HepG2 (cell line): ENCODE data around the gene IFITM5. TPM values are rescaled to one million over a fixed set of nuclear protein-coding genes. Genes with fewer than 3 reads are reported as not detected.

Source experiments
- ATAC-seq: fragments of 200-7000 bp; cut with Tn5 transposase; 3 replicates; pipeline ENCODE4 v1.9.1; 2020; ENCODE audit warnings: mild to moderate bottlenecking, moderate library complexity
- BruUV-seq: library from RNA; stranded (reverse); fragments of 400-500 nt; replicated peaks from 2 replicates; lab custom pipeline; 2021; lab: Mats Ljungman, UMichigan
- CTCF ChIA-PET: fragments of 300-600 bp; formaldehyde crosslinking; extraction: SDS; loops from one replicate; lab custom pipeline; 2021; ENCODE audit warnings: low total read pairs, inconsistent platforms, low intra/inter-chr PET ratio; lab: Yijun Ruan, JAX
- POLR2A ChIA-PET: fragments of 350-600 bp; sonication (Branson Sonifier 250); formaldehyde crosslinking; loops from one replicate; lab custom pipeline; 2020; ENCODE audit warnings: antibody characterized with exemption, inconsistent platforms; lab: Yijun Ruan, JAX
- DNase-seq: peaks from one replicate; pipeline ENCODE4 v3.0.0-alpha.2; 2015; ENCODE audit warnings: low spot score
- FAIRE-seq: peaks from 3 replicates; lab custom pipeline; 2011; peaks lifted over from hg19 to GRCh38; lab: Jason Lieb, UNC
- H2AFZ ChIP-seq: one replicate; pipeline ENCODE4 v1.6.1; 2011; ENCODE audit warnings: low read length, inconsistent platforms
- H3K27ac ChIP-seq: fragments of 300-600 bp; 3 replicates; pipeline ENCODE4 v1.8.0; 2011; ENCODE audit warnings: mixed run types, mild to moderate bottlenecking, mixed read lengths, low read length, inconsistent platforms; ENCODE audit not compliant: insufficient read depth; ENCODE audit errors: extremely low read length
- H3K27me3 ChIP-seq, 2 experiments: fragments of 200-600 bp in 1 of 2; 2 replicates in 1 of 2; 3 replicates in 1 of 2; pipeline versions ENCODE4 v1.6.0 to v1.8.0; 2011; ENCODE audit warnings: low read length in 2 of 2, mild to moderate bottlenecking in 2 of 2, moderate library complexity in 2 of 2, inconsistent platforms in 1 of 2; ENCODE audit not compliant: insufficient read depth in 2 of 2, control insufficient read depth in 1 of 2
- H3K36me3 ChIP-seq, 2 experiments: fragments of 200-600 bp in 1 of 2; replicated peaks in 1 of 2; 2 replicates in 1 of 2; 3 replicates in 1 of 2; pipeline versions ENCODE4 v1.5.1 to v1.8.0; 2011; ENCODE audit warnings: low read length in 2 of 2, inconsistent platforms in 1 of 2; ENCODE audit not compliant: insufficient read depth in 2 of 2, control insufficient read depth in 1 of 2
- H3K4me1 ChIP-seq: 2 replicates; pipeline ENCODE4 v1.5.1; 2012; ENCODE audit warnings: low read length, inconsistent platforms; ENCODE audit not compliant: insufficient read depth
- H3K4me2 ChIP-seq: 2 replicates; pipeline ENCODE4 v1.6.0; 2011; ENCODE audit warnings: low read depth, low read length, inconsistent platforms
- H3K4me3 ChIP-seq, 3 experiments: fragments of 200-600 bp in 1 of 3; sonication (generic), shearing (Covaris generic) in 1 of 3; replicated peaks in 1 of 3; 2 replicates each; pipeline ENCODE4 v1.5.1; 2011 to 2016; ENCODE audit warnings: low read length in 3 of 3, inconsistent platforms in 2 of 3, low read depth in 2 of 3, mild to moderate bottlenecking in 2 of 3, control low read depth in 1 of 3, mixed read lengths in 1 of 3; ENCODE audit not compliant: insufficient read depth in 1 of 3
- H3K79me2 ChIP-seq: one replicate; pipeline ENCODE4 v1.6.1; 2011; ENCODE audit warnings: low read length, inconsistent platforms; ENCODE audit not compliant: insufficient read depth
- H3K9ac ChIP-seq: 2 replicates; pipeline ENCODE4 v1.6.0; 2011; ENCODE audit warnings: mild to moderate bottlenecking, low read depth, low read length, inconsistent platforms; ENCODE audit not compliant: insufficient read depth
- H3K9me3 ChIP-seq: 2 replicates; pipeline ENCODE4 v1.5.1; 2012; ENCODE audit warnings: mild to moderate bottlenecking, low read length
- H4K20me1 ChIP-seq: 2 replicates; pipeline ENCODE4 v1.6.0; 2011; ENCODE audit warnings: inconsistent platforms, mild to moderate bottlenecking, low read length, moderate library complexity; ENCODE audit not compliant: insufficient read depth
- ARNT ChIP-seq: fragments of 450-650 bp; IDR thresholded peaks from 2 replicates; pipeline ENCODE4 v1.6.1; 2017
- KLF16 ChIP-seq, 2 experiments: sonication (generic) in 1 of 2; formaldehyde crosslinking in 1 of 2; IDR thresholded peaks; 2 replicates each; pipeline versions ENCODE4 v1.6.1 to v1.8.0; 2016 to 2023; ENCODE audit warnings: missing genetic modification reagents in 2 of 2, missing compliant biosample characterization in 1 of 2
- PCBP2 ChIP-seq: fragments of 200-400 bp; formaldehyde crosslinking; optimal IDR thresholded peaks from 2 replicates; pipeline ENCODE3; 2018; ENCODE audit warnings: low read length, low read depth; ENCODE audit not compliant: poor library complexity, severe bottlenecking
- PHF5A ChIP-seq: IDR thresholded peaks from one replicate; pipeline ENCODE4 v1.6.1; 2018; ENCODE audit warnings: low read depth, missing genetic modification reagents; ENCODE audit not compliant: unreplicated experiment
- SMAD1 ChIP-seq: sonication (generic); formaldehyde crosslinking; IDR thresholded peaks from 2 replicates; pipeline ENCODE4 v1.4.0; 2020; ENCODE audit warnings: missing genetic modification reagents, low read depth, mild to moderate bottlenecking, borderline replicate concordance
- SP2 ChIP-seq: sonication (generic); formaldehyde crosslinking; IDR thresholded peaks from 2 replicates; pipeline ENCODE4 v1.5.1; 2020; ENCODE audit warnings: mild to moderate bottlenecking, missing genetic modification reagents
- YY1 ChIP-seq: IDR thresholded peaks from 2 replicates; pipeline ENCODE4 v1.6.1; 2011; ENCODE audit warnings: low read length, low read depth, moderate library complexity, mild to moderate bottlenecking; ENCODE audit not compliant: insufficient read depth, insufficient replicate concordance
- ZC3H13 ChIP-seq: sonication (generic); formaldehyde crosslinking; IDR thresholded peaks from 2 replicates; pipeline ENCODE4 v1.8.1; 2023; ENCODE audit warnings: mild to moderate bottlenecking, missing genetic modification reagents, moderate library complexity
- WGBS: methylation state at CpG from one replicate; pipeline ENCODE4 v1.1.6; 2017; ENCODE audit warnings: low lambda C conversion rate; 5-methylcytosine and 5-hydroxymethylcytosine counted together
- in situ Hi-C: cut with HindIII; loops from 2 replicates; pipeline ENCODE4 v1.10.0; 2017; ENCODE audit warnings: low pct_unique_long_range_greater_than_20kb; ENCODE audit not compliant: extremely low pct_ligation_motif_present
- intact Hi-C: fragments of 100-400 bp; cut with micrococcal nuclease; formaldehyde crosslinking; loops from one replicate; pipeline ENCODE4 v1.10.0; 2022; ENCODE audit not compliant: unreplicated experiment
- polyA plus RNA-seq, 8 experiments: library from polyadenylated mRNA; depleted of rRNA in 3 of 8; stranded (reverse) in 7 of 8; unstranded in 1 of 8; fragments of >200 nt; fragmentation: Illumina TruSeq in 4 of 8; extraction: Trizol in 4 of 8; gene quantifications; 2 replicates each; pipeline versions ENCODE4 v1.2.1 to v1.2.3, GENCODE V29; 2011 to 2016; ENCODE audit warnings: low read depth in 4 of 8, missing spikeins in 1 of 8, mixed read lengths in 1 of 8; ENCODE audit not compliant: insufficient read depth in 1 of 8
- total RNA-seq, 5 experiments: library from RNA; depleted of rRNA; stranded (reverse); fragments of >200 nt; fragmentation: Illumina TruSeq; extraction: Trizol; gene quantifications; 2 replicates each; pipeline ENCODE4 v1.2.3, GENCODE V29; 2016; ENCODE audit warnings: low read depth in 1 of 5
- TF ChIP-seq, protein P1 (sequence below): sonication (generic); formaldehyde crosslinking; IDR thresholded peaks from 2 replicates; pipeline ENCODE4 v1.5.0; 2020; ENCODE audit warnings: missing genetic modification reagents
- TF ChIP-seq, protein P2 (sequence below): sonication (generic); formaldehyde crosslinking; IDR thresholded peaks from 2 replicates; pipeline ENCODE4 v1.5.0; 2020; ENCODE audit warnings: mild to moderate bottlenecking, missing genetic modification reagents
- TF ChIP-seq, protein P3 (sequence below): sonication (generic); formaldehyde crosslinking; IDR thresholded peaks from 2 replicates; pipeline ENCODE4 v1.4.0; 2020; ENCODE audit warnings: missing genetic modification reagents, borderline replicate concordance

Gene IFITM5
- total and polyA plus RNA-seq, 2 of the 13 experiments (the other 11 are each of a cell fraction or from before 2014, with no cell fraction given): not detected

DNA sequence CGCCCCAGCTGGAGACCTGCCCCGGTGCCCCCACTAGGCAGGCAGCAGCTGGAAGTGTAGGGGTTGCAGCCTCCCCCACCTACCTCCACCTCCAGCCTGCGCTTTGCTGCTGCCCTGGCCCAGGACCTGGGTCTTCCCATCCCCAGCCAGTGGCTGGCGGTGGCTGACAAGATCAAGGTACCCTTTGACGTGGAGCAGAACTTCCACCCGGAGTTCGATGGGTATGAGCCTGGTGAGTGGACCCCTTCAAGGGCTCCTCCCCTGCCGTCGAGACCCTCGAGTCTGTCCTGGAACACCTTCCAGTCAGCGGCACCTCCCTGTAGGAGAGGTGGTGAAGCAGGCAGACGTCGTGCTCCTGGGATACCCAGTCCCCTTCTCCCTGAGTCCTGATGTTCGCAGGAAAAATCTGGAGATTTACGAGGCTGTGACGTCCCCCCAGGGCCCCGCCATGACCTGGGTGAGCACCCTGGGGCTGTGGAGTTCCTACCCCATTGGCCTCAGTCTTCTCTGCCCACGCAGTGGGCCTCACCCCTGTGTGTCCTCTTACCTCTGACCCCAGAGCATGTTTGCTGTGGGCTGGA lies 6.0 kb downstream of the IFITM5 start (continued):
- TF ChIP-seq SP2 (CRISPR knock-in tag) (no peak), YY1 (no peak), KLF16 (CRISPR knock-in tag; IDR thresholded peaks at IDR 0.05) (no peak), ZC3H13 (CRISPR knock-in tag) (no peak), PHF5A (CRISPR knock-in tag) (no peak)
- TF ChIP-seq, protein P1, sequence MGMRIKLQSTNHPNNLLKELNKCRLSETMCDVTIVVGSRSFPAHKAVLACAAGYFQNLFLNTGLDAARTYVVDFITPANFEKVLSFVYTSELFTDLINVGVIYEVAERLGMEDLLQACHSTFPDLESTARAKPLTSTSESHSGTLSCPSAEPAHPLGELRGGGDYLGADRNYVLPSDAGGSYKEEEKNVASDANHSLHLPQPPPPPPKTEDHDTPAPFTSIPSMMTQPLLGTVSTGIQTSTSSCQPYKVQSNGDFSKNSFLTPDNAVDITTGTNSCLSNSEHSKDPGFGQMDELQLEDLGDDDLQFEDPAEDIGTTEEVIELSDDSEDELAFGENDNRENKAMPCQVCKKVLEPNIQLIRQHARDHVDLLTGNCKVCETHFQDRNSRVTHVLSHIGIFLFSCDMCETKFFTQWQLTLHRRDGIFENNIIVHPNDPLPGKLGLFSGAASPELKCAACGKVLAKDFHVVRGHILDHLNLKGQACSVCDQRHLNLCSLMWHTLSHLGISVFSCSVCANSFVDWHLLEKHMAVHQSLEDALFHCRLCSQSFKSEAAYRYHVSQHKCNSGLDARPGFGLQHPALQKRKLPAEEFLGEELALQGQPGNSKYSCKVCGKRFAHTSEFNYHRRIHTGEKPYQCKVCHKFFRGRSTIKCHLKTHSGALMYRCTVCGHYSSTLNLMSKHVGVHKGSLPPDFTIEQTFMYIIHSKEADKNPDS (CRISPR knock-in tag): no peak

DNA sequence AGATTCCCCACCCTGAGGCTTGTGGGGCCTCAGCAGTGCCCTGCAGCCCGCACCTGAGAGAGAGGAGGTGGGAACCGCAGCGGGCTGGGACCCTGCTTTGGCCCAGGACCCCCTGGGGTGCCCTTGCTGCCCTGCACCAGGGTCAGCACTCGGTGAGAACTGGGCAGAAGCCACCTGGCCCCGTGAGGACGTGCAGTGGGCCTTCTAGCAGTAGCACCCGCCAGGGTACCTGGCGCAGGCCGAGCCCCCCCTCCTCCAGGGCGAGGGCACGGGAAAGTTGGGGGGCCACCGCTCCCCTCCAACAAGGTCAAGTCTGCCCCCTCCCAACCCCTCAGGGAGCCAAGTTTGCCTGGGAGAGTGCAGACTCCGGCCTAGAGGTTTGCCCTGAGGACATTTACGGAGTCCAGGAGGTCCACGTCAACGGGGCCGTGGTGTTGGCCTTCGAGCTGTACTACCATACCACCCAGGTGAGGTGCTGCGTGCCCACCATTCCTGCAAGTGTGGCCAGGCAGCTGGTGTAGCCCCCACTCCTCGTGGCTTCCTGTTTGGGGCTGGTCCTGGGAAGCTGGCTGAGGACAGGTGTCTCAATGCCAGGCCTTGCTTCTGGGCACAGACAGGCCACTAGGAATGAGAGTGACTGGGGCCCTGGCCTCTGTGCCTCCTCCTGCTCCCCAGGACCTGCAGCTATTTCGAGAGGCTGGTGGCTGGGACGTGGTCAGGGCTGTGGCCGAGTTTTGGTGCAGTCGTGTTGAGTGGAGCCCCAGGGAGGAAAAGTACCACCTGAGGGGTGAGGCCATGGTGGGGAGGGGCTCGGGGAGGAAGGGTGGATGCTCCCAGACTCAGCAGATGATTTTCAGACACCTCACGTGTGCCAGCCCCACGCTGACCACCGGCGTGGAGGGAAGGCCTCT lies 6.9 kb downstream of the IFITM5 start:
- in situ Hi-C loops: no loop called here
- H4K20me1 ChIP-seq: no peaks in the 10 kb centered on the region
- DNase-seq (no peak), ATAC-seq (no peak), FAIRE-seq (no peak)
- ChIA-PET POLR2A (no interaction called here), CTCF (no interaction called here)
- H3K9me3 ChIP-seq: no peaks in the 10 kb centered on the region
- H3K4me3 ChIP-seq: no peak overlapping the region
- H3K36me3 ChIP-seq: 0 out of 5 replicates have a peak, but pooled peaks cover 0 to 2% of the 10 kb centered on the region in 2 experiments
- H3K27ac ChIP-seq: no peak overlapping the region
- 93% methylated on average over 10 of the region's 29 CpGs for WGBS
- intact Hi-C loops: no loop called here
- no peak overlapping the region for H3K4me2 ChIP-seq
- H3K4me1 ChIP-seq: peaks cover 26% of the 10 kb centered on the region
- no peak overlapping the region for H2AFZ ChIP-seq
- no peaks in the 10 kb centered on the region for H3K79me2 ChIP-seq
- no peak overlapping the region for H3K9ac ChIP-seq
- H3K27me3 ChIP-seq: peaks cover 5 to 13% of the 10 kb centered on the region in 2 experiments
- no TSS peak for BruUV-seq
- TF ChIP-seq ARNT (no peak), PCBP2 (no peak), SMAD1 (CRISPR knock-in tag) (no peak)
- TF ChIP-seq, protein P2, sequence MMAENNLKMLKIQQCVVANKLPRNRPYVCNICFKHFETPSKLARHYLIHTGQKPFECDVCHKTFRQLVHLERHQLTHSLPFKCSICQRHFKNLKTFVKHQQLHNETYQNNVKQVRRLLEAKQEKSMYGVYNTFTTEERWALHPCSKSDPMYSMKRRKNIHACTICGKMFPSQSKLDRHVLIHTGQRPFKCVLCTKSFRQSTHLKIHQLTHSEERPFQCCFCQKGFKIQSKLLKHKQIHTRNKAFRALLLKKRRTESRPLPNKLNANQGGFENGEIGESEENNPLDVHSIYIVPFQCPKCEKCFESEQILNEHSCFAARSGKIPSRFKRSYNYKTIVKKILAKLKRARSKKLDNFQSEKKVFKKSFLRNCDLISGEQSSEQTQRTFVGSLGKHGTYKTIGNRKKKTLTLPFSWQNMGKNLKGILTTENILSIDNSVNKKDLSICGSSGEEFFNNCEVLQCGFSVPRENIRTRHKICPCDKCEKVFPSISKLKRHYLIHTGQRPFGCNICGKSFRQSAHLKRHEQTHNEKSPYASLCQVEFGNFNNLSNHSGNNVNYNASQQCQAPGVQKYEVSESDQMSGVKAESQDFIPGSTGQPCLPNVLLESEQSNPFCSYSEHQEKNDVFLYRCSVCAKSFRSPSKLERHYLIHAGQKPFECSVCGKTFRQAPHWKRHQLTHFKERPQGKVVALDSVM (CRISPR knock-in tag): no peak
- TF ChIP-seq, protein P3, sequence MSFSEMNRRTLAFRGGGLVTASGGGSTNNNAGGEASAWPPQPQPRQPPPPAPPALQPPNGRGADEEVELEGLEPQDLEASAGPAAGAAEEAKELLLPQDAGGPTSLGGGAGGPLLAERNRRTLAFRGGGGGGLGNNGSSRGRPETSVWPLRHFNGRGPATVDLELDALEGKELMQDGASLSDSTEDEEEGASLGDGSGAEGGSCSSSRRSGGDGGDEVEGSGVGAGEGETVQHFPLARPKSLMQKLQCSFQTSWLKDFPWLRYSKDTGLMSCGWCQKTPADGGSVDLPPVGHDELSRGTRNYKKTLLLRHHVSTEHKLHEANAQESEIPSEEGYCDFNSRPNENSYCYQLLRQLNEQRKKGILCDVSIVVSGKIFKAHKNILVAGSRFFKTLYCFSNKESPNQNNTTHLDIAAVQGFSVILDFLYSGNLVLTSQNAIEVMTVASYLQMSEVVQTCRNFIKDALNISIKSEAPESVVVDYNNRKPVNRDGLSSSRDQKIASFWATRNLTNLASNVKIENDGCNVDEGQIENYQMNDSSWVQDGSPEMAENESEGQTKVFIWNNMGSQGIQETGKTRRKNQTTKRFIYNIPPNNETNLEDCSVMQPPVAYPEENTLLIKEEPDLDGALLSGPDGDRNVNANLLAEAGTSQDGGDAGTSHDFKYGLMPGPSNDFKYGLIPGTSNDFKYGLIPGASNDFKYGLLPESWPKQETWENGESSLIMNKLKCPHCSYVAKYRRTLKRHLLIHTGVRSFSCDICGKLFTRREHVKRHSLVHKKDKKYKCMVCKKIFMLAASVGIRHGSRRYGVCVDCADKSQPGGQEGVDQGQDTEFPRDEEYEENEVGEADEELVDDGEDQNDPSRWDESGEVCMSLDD: no peak
